ENCODE measurements around the gene GRIN3B.

Gene GRIN3B

GRCh38 chr19:989381-990081, 10.7 kb upstream of the GRIN3B start:
- H3K4me3 ChIP-seq (ENCODE audit: low read length), result no peak overlapping the region
- no peak for DNase-seq (ENCODE audit: low read depth, low spot score)

DNA sequence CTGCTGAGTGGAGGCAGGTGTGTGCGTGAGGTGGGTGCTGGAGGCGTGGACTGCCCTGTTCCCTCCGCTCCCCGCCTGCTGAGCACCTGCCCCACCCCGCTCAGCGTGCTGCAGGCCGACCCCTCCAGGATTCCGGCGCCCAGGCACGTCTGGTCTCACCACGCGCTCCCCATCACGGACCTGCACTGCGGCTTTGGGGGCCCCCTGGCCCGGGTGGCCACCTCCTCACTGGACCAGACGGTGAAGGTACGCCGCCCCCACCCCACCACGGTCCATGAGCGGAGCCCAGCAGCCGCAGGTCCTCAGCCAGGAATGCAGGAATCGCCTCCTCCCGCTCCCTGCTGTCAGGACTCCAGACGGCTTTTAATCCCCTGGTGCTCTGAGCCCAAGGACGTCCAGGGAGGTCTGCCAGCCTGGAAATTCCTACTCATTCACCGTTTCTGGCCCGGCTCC, 10.1 kb upstream of the GRIN3B start:
- no peak overlapping the region for H3K4me3 ChIP-seq (ENCODE audit: low read length)
- no peak for DNase-seq (ENCODE audit: low read depth, low spot score)

- no peak for DNase-seq (ENCODE audit: low read depth, low spot score)
- H3K4me3 ChIP-seq (ENCODE audit: low read length), result no peak overlapping the region
Observed at GRCh38 chr19:990746-991145, 9.5 kb upstream of the GRIN3B start.

DNA sequence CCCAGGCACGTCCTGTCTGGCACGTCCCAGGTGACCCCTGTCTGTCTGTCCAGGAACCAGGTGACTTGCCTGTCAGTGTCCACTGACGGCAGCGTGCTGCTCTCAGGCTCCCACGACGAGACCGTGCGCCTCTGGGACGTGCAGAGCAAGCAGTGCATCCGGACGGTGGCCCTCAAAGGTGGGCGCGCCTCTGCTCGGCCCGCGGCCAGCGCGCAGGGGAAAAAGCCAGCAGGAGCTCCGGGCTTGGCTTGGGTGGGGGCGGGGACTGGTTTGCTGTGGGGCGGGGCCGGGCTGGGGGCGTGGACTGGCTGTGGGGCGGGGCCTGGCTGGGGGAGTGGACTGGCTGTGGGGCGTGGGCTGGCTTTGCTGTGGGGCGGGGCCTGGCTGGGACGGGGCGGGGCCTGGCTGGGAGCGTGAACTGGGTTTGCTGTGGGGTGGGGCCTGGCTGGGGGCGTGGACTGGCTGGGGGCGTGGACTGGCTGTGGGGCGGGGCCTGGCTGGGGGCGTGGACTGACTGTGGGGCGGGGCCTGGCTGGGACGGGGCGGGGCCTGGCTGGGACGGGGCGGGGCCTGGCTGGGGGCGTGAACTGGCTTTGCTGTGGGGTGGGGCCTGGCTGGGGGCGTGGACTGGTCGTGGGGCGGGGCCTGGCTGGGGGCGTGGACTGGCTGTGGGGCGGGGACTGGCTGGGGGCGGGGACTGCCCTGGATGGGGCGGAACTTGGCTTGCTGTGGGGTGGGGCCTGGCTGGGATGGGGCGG, 8.9 kb upstream of the GRIN3B start:
- no peak for DNase-seq (ENCODE audit: low read depth, low spot score)
- no peak overlapping the region for H3K4me3 ChIP-seq (ENCODE audit: low read length)

GRCh38 chr19:991932-992669, 8.1 kb upstream of the GRIN3B start:
- no peak for DNase-seq (ENCODE audit: low read depth, low spot score)
- no peak overlapping the region for H3K4me3 ChIP-seq (ENCODE audit: low read length)

GRCh38 chr19:992670-993055, 7.6 kb upstream of the GRIN3B start:
- DNase-seq (ENCODE audit: low read depth, low spot score), result no peak
- H3K4me3 ChIP-seq (ENCODE audit: low read length), result no peak overlapping the region

GRCh38 chr19:993361-993830, 6.8 kb upstream of the GRIN3B start:
- no peak overlapping the region for H3K4me3 ChIP-seq (ENCODE audit: low read length)

DNA sequence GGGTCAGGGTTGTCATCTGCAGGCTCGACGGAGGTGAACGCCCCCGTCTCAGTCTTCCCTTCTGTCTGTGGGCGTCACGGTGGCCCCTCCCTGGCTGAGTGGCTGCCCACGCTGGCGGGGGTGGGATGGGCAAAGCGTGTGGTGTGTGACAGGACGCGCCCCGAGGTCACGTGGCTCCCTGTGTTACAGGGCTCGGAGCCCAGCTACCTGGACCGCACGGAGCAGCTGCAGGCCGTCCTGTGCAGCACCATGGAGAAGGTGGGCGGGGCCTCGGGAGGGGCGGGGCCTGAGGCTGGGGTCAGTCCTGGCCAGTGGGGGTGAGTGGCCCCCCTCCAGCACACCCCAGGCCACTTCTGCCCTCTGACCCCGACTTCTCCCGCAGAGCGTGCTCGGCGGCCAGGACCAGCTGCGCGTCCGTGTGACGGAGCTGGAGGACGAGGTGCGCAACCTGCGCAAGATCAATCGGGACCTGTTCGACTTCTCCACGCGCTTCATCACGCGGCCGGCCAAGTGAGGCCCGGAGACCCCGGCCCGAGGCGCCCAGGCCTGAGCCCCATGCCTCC, 6.3 kb upstream of the GRIN3B start:
- H3K4me3 ChIP-seq (ENCODE audit: low read length), result no peak overlapping the region
- DNase-seq (ENCODE audit: low read depth, low spot score), result no peak

More at GRCh38 chr19:993361-993830, 6.8 kb upstream of the GRIN3B start:
- no peak for DNase-seq (ENCODE audit: low read depth, low spot score)

- no peak for DNase-seq (ENCODE audit: low read depth, low spot score)
- H3K4me3 ChIP-seq (ENCODE audit: low read length), result no peak overlapping the region
Observed at GRCh38 chr19:994516-994915, 5.7 kb upstream of the GRIN3B start.

DNA sequence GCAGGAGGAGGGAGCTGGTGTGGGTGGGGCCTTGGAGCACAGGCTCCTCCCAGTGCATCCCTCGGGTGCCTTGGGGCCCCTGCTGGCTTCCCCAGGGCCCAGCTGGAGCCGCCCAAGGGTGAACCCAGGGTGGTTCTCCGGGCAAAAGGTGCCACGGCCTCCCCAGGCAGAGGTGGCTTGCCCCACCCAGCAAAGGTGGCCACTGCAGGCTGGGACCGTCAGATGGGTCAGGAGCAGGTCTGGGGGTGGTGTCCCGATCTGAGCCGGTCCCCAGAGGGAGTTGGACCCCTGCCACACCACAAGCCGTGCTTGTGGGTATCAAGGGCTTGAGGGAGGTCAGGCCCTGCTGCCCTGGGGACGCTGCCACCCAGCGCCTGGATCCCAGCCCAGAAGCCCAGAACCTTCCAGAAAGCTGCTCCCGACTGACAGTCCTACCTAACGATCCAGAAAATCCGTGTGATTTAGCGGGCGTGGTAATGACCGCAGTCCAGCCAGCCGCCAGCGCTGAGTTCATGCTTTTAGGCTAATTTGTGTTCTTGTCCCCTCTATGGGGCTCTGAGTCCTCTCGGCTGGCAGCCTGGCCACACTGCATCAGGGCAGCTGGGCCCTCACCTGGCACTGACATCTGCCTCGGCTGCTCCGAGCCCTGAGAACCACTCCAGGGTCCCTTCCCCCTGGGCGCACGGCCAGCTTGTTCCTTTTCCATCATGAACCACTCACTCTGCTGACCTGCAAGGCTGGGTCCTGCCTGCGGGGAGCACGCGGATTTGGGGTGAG, 5.0 kb upstream of the GRIN3B start:
- DNase-seq (ENCODE audit: low read depth, low spot score), result no peak
- H3K4me3 ChIP-seq (ENCODE audit: low read length), result no peak overlapping the region

DNA sequence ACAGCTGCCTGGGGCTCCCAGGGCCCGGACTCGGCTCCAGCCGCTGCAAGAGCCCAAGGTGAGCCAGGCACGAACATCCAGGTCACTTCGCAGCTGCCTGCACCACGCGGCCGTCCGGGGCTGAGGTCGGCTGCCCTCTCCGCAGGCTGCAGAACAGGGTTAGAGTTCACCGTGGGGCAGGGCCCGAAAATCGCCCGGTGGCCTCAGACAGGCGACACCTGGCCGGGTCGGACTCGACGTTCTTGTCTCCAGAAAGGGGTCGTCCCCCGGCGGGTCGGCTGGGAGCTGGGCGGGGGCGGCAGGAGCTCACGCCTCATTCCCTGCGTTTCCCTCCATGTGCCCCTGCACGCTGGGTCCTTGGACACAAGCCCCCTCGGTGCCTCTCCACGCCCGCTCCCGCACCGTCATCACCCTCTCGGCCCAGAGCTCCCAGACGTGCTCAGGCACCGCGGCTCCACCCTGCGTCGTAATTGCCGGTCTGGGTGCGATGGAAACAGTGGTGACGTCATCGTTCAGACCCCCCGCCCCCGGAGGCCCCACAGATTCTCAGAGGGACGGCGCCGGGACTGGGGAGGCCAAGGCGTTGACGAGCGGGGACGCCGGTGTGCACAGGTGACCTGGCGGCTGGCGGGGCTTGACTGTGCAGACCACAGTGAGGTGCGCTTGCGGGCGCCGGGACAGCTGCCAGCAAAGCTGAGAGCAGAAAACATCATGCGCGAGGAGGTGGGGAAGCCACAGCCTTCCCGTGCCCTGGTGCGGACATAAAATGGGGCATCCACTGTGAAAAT, 4.0 kb upstream of the GRIN3B start:
- H3K4me3 ChIP-seq (ENCODE audit: low read length), result no peak overlapping the region; the same call in 1 of the 2 replicates
- no peak for DNase-seq (ENCODE audit: low read depth, low spot score)

DNA sequence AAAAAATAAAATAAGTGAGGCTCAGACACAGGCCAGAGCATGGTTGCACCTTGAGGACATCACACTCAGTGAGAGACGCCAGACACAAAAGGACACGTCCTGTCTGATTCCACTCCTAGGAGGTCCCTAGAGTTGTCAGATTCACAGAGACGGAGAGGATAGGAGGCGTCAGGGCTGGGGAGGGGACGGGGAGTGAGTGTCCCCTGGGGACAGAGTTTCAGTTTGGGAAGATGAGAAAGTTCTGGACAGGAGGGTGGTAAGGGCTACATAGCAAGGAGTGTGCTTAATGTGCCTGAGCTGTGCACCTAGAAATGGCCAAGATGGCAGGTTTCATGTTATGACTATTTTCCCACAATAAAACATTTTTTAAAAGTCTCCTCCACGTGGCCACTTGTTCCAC, 2.2 kb upstream of the GRIN3B start:
- H3K4me3 ChIP-seq (ENCODE audit: low read length), result no peak overlapping the region
- DNase-seq (ENCODE audit: low read depth, low spot score), result no peak

DNA sequence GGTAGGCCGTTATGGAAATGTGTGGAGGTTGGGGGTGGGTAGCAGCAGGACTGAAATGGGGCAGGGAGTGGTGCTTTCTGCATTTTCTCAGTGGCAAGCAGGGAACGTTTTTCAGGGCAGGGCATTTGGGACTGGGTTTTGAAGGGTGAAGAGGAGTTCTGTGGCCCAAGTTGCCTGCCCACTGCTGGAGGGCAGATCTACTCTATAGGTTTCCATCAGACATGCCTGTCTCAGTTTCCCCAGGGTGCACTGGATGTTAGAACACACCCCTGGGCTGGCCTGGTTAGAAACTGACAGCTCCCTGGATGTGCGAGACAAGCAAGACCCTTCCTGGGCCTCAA, 870 bp upstream of the GRIN3B start:
- no peak overlapping the region for H3K4me3 ChIP-seq (ENCODE audit: low read length)
- DNase-seq (ENCODE audit: low read depth, low spot score), result no peak

- DNase-seq (ENCODE audit: low read depth, low spot score), result no peak
- H3K4me3 ChIP-seq (ENCODE audit: low read length), result no peak overlapping the region
Observed at GRCh38 chr19:1000591-1001537, 645 bp downstream of the GRIN3B start.

- H3K4me3 ChIP-seq (ENCODE audit: low read length), result no peak overlapping the region
- DNase-seq (ENCODE audit: low read depth, low spot score), result no peak
Observed at GRCh38 chr19:1001538-1002166, 1.4 kb downstream of the GRIN3B start.

GRCh38 chr19:1002600-1002999, 2.4 kb downstream of the GRIN3B start:
- DNase-seq (ENCODE audit: low read depth, low spot score), result no peak

DNA sequence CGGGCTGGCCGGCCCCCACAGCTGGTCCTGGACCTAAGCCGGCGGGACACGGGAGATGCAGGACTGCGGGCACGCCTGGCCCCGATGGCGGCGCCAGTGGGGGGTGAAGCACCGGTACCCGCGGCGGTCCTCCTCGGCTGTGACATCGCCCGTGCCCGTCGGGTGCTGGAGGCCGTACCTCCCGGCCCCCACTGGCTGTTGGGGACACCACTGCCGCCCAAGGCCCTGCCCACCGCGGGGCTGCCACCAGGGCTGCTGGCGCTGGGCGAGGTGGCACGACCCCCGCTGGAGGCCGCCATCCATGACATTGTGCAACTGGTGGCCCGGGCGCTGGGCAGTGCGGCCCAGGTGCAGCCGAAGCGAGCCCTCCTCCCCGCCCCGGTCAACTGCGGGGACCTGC, 3.1 kb downstream of the GRIN3B start:
- DNase-seq (ENCODE audit: low read depth, low spot score), result no peak
- H3K4me3 ChIP-seq (ENCODE audit: low read length), result no peak overlapping the region

More at GRCh38 chr19:1002600-1002999, 2.4 kb downstream of the GRIN3B start:
- no peak overlapping the region for H3K4me3 ChIP-seq (ENCODE audit: low read length)

All from Jurkat, Clone E6-1 (cell line).